Subcutaneous adipose tissue (tissue), 4 donors: ENCODE measurements around the gene SCRN2. TPM values are rescaled to one million over a fixed set of nuclear protein-coding genes. Genes with fewer than 3 reads are reported as not detected.

ENCODE experiments used
- CTCF ChIP-seq: fragments of 450-650 bp; IDR thresholded peaks from one replicate; pipeline ENCODE4 v1.5.1; 2016; ENCODE audit warnings: low read depth, mild to moderate bottlenecking, control low read depth, antibody characterized with exemption, moderate library complexity
- total RNA-seq, 4 donors: library from RNA; depleted of rRNA; stranded (reverse); fragments of >200 nt; gene quantifications; one replicate each; pipeline ENCODE4 v1.1.0, GENCODE V29; 2016

SCRN2 gene
- total RNA-seq, 4 donors from 2014 or later, result 32.8 to 194 (median 79.8) TPM

GRCh38 chr17:47850692-47851573 lies 9.9 kb upstream of the SCRN2 start, which contains the start of gene SP6:
SP6 (minus strand) TSS chr17:47851163; CDS start chr17:47848429, 2,734 bp downstream.
- TF ChIP-seq CTCF, result no peak

- no peak for TF ChIP-seq CTCF
Measured at GRCh38 chr17:47850373-47850691, 9.3 kb upstream of the SCRN2 start.

- TF ChIP-seq CTCF, result no peak
Measured at GRCh38 chr17:47848198-47848513, 7.1 kb upstream of the SCRN2 start.

- no peak for TF ChIP-seq CTCF
Measured at GRCh38 chr17:47847341-47848197, 6.5 kb upstream of the SCRN2 start.

GRCh38 chr17:47846716-47847340 lies 5.8 kb upstream of the SCRN2 start:
- no peak for TF ChIP-seq CTCF

GRCh38 chr17:47845716-47846075 lies 4.6 kb upstream of the SCRN2 start:
- TF ChIP-seq CTCF, result no peak
